Central memory CD4-positive, alpha-beta T cell (primary cell): ENCODE data around the gene GLB1L3.

ENCODE experiments used
- DNase-seq: peaks from one replicate; pipeline ENCODE4 v3.0.0; 2022
- total RNA-seq, 3 experiments: gene quantifications; one replicate each; lab custom pipeline; 2026; lab: John Stamatoyannopoulos, UW

The GLB1L3 gene, protein sequence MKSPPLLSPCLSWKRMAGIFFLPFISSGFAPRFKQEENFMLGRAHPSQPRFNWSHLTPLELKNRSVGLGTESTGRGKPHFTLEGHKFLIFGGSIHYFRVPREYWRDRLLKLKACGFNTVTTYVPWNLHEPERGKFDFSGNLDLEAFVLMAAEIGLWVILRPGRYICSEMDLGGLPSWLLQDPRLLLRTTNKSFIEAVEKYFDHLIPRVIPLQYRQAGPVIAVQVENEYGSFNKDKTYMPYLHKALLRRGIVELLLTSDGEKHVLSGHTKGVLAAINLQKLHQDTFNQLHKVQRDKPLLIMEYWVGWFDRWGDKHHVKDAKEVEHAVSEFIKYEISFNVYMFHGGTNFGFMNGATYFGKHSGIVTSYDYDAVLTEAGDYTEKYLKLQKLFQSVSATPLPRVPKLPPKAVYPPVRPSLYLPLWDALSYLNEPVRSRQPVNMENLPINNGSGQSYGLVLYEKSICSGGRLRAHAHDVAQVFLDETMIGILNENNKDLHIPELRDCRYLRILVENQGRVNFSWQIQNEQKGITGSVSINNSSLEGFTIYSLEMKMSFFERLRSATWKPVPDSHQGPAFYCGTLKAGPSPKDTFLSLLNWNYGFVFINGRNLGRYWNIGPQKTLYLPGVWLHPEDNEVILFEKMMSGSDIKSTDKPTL
- total RNA-seq, result 3.5 to 5.6 (median 4.4) reads per million in 3 experiments

DNA sequence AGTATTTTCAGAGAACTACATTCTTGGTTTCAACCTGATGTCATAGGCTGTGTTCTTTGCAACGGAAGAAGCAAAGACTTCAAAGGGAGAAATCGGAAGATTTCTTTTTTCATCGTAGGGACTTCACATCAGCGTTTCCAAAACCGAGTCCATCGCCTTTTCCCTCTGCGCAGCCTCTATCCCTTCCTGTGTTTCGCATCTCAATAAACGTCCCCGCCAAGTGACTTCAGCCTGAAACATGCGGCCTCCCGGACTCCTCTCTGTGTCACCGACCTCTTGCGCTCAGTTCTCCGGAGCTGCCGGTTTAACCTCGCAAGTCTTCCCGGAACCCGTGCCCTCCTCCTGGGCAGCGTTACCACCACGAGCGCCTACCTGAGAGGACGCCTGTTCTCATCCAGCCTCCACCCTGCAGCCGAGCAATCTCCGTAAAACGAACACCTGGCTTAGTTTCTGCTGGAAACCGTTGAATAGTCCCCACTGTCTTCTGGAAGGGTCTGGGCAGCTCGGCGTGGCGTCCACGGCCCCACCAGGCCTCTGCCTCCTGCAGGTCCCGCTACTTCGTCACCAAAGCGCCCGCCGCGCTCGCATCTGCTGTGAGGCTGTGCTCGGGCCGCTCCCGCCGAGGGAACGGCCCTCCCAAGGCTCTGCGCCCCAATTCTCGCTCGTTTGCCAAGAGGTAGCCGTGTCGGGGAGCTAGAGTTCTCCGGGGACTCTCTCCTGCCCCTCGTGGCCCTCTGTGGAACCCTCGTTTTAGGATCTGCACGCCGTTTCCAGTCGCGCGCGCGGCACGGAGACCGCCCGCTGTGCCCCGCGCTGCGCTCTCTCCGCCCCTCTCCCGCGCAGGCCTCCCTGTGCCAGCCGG, at the start of gene GLB1L3:
TSS of gene GLB1L3 (plus strand) at position 846 of the 862 bp plus-strand sequence. CDS start 362 bp downstream, outside the sequence.
- DNase-seq, result peak; percentile 75

DNA sequence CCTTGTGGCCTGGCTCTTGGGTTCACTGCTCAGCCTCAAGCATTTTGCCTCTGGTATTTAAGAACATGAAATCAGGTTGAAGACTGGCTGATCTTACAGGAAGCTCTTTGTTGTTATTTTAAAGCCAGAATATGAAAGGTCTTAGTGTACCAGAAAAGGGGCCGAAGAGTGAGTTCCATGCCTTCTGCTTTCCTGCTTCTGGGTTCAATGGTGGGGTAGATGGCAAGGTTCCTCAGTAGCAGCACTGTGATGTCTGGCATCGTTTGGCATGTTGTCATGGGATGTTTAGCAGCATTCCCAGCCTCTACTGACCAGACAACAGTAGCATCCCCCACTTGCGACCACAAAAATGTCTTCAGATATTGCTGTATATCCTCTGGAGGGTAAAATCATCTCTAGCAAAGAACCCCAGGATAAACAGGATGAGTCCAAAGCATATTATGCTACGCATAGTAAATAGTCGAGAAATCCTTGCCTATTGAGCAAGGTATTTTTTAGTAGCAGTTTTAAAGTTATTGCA, 49.3 kb upstream of the GLB1L3 start:
- DNase-seq, result no peak

DNA sequence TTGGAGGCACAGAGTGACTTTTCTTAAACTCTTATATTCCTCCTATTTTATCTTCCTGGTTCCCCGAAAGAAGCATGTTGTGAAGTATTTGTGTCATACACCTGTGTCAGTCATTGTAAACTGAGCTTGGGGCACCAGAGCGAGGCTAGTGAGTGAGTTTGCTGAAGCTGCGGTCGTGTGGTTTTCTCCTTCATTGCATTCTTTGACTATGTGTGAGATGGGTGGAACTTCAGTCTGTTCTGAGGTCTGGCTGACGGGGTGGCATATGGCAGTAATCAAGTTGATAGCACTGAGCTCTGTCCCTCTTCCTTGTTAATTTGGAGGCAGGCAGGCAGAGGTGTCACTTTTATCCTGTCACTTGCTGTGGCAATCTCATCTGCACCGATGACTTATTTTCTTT, 47.6 kb upstream of the GLB1L3 start:
- DNase-seq, result no peak

DNA sequence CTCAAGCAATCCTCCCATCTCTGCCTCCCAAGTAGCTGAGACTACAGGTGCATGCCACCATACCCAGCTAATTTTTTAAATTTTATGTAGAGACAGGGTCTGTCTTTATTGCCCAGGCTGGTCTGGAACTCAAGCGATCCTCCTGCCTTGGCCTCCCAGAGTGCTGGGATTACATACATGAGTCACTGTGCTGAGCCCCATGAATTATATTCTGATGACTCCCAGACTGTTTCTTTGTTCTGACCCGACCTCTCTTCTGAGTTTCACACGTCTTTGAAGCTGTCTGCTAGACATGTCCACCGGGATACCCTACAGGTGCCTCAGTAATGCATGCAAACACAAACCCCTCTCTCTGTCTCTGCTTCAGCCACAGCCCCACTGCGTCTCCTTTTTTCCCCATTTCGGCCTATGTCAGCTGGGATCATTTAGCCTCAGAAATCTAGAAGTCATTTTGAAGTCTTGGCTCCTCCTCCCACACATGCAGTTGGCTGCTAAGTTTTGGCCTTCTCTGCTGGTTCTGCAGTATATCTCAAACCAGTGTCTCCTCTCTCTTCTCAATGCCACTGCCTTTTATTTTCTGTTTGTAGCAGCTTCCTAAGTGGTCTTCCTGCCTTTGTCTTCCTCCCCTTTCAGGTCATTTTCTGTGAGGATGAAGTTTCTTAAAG, 46.9 kb upstream of the GLB1L3 start:
- no peak for DNase-seq

DNA sequence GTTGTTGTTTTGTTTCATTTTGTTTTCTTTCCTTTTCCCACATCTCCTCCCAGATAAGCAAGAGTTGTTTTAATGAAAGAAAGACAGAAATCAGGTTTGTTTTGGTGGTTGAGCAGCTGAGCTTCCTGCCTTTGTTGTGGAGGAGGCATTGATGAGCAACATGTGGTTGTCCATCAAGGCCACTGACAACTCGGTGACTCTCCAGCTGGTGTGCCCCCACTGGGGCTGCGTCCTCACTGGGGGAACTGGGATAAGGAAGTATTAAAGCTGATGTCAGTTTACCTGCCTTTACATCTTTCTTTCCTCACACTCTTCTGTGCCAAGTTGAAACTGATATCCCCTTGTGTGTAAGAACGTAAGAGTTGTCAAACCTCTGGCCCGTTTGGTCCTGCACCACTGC, 45.8 kb upstream of the GLB1L3 start:
- DNase-seq, result no peak

DNA sequence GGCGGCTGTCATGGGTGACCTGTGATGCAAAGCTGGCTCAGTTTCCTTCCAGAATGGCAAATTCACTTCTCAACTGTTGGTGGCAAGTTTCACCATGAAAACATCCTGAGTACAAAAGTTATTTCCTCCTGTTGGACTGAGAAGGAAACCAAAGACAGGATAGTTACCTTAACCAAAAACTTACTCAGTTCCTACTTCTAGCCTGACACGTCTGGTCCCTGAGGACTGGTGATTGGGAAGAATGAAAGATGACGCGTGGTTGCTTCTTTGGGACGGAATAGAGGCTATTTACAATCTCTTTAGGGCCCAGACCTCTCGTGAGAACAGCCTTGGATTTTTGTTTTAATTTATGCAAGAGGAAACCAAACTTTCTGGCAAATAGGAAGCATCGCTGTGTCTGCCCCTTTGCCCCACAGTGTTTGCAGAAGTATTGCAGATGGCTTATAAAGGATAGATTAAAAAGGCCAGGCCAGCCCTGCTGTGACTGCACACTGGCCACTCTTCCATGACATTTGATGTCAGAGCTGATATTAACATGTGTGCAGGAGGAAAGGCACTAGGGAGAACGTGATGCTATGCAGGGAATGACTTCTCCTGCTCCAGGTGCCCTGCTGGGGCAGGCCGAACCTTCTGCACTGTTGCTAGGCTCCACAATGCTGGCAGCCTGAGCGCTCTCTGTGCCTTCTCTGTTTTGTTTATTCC, 44.1 kb upstream of the GLB1L3 start:
- DNase-seq, result no peak

DNA sequence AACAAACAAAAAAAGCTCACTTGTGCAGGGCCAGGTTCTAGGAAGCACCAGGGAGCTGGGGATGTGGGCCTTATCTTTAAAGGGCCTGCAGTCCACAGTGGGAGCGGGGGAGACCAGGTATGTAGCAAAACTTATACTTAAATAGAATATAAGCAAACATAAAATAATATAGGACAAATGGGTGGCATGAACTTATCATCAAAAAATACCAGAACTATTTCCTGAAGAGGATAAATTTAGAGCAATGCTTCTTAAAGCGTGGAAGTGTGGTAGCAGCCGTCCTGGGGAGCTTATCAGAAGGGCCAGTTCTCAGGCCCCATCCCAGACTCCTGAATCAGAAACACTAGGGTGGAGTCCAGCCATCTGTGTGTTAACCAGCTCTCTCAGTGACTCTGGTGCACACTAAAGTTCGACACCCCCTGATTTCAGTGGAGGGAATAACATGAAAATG, 42.4 kb upstream of the GLB1L3 start:
- DNase-seq, result no peak

DNA sequence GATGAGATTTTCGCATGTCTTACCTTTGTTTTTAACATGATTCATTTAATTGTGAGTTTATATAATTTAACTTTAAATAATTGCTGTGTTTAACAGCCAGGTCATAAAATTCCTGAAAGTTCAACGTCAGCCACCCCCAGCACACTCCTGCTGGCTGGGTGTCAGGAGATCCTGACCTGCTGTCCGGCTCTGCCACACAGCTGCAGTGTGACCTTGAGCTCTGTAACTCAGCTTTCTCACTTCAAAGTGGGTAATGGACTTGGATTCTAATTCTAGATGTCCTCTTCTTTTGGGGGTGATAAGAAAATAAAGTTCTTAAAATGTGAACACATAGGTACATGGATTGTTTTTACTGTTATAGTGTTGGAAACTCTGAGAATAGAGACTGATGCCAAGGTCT, 40.8 kb upstream of the GLB1L3 start:
- no peak for DNase-seq

DNA sequence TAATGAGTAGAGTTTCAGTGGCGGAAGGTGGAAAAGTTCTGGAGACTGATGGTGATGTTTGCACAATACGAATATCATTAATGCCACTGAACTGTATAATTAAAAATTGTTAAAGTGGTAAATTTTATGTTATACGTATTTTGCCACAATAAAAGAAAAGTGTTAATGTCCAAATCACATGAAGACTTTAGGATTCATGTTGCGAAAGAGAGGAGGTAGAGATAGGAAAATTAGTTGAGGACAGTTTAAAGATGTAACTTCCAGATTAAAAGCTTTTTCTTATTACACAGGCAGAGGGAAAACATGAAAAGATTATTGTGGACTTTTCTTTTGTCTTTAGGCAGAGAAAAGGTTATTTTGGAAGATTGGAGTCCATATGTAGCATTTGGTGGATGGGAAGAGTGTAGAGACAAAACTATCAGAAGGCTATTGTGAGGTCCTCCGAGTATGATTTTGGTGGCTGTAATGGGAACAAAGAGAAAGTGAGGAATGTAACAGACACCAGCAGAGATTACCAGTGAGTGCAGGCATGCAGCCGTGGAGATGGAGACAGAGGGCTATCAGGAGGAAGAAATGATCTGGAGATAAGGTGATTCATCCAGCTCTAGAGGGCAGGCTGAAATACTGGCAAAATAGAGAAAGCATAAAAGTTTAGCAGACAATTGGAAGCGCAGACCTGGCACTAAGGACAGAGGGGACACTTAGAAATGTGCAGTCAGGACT, 39.2 kb upstream of the GLB1L3 start:
- DNase-seq, result no peak

DNA sequence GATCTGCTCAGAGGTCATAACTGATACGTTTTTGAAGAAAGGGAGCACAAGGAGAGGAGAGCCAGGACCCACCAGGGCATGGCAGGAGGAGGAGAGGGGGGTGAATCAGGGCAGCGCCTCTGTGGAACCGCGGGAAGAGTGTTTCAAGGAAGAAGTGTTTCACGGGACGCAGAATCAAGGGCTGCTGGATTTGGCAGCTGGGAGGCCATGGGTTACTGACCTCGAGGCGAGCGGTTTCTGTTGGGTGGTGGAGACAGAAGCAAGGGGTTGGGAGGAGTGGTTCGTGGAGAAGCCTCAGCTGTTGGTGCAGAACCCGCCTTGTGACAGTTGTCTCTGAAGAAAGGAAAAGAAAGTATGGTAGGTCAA, 38.6 kb upstream of the GLB1L3 start:
- DNase-seq, result no peak

DNA sequence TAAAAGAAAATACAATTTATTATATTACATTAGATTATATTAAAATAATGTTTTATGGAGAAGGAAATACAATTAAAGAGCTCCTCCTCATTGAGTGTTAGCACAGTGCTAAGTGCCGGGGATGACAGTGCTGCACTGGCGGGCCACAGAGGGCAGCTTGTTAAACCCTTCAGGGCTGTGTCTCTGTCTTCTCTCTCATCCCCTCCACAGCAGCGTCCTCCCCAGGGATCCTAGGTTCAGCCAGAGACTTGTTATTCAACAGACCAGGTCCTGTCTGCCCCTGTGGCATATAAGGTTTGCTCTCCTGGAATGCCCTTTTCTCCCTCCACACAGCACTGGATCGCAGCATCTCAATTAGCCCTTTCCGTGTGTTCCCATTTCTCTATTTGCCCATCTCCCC, 37.2 kb upstream of the GLB1L3 start:
- no peak for DNase-seq

DNA sequence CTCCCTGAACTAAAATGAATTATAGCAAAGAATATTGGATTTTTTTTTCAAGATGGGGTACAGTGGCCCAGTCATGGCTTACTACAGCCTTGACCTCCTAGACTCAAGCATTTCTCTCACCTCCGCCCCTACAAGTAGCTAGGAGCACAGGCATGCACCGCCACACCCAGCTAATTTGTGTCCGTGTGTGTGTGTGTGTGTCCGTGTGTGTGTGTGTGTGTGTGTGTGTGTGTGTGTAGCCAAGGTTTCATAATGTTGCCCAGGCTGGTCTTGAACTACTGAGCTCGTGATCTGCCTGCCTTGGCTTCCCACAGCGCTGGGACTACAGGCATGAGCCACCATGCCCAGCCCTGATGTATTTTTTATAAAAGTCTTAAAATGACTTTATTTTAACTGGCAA, 35.6 kb upstream of the GLB1L3 start:
- no peak for DNase-seq

DNA sequence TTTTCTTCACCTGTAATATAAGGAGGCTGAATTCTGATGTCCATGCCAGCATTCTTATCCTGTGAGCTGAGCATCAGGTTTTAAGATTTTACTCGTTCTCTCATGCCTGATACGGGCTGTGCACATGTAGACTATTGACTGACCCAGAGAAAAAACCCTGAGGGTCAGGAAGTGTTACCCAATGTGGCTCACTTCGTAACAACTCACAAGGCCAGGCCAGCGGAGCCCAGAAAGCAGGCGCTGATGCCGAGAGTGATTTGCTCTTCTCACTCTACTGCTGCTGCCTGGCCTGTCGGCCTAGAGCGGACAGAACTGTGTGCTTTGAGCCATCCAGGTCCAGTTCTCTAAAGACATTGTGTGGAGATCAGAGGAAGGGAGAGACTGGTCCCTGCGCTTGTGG, 33.8 kb upstream of the GLB1L3 start:
- no peak for DNase-seq

DNA sequence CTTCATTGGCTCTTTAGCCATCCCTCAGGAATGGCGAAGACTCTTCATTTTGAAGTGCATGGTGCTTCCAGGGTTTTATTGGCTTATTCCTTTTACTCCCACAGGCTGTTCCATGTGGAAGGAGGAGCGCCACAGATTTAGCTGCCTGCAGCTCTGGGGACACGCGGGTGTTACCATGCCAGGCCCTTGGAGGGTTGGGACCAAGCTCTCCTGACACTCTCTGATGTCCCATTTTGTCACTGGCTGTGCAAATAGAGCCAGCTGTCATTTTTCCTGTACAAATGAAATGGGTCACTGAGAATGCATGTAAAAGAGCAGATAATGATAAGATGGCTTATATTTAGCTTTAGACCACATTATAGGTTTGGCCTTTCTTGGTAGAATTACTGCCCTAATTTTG, 32.3 kb upstream of the GLB1L3 start:
- no peak for DNase-seq

DNA sequence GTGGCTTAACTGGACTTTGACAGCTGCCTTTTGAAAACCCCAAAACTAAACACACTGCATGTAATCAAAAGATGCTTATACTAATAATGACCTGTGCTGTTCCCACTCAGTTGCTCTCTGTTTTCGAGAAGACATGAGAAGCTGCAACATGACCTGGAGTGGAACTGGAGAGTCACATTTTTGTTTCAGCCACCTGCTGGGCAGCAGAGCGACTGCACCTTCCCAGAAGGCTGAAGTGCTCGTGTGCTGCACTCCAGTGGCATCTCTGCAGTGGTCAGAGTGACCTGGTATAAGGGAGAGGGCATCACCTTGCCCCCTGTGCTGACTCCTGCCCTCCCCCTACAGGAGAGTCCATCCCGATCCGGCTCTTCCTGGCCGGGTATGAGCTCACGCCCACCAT, 31.6 kb upstream of the GLB1L3 start:
- no peak for DNase-seq

DNA sequence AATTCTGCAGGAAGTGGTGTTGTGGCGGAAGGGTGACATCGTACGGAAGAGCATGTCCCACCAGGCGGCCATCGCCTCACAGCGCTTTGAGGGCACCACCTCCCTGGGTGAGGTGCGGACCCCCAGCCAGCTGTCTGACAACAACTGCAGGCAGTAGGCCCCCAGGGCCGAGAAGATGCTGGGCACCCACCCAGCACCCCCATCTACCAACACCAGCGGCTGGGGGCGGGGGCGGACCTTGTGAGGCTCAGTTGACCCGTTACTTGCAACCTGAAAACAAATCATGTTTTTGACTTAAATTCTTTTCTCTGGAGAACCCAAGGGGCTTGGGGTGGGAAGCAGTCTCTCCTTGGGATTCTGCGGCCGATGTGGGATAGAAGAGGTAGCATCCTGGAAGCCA, 30.7 kb upstream of the GLB1L3 start:
- no peak for DNase-seq

DNA sequence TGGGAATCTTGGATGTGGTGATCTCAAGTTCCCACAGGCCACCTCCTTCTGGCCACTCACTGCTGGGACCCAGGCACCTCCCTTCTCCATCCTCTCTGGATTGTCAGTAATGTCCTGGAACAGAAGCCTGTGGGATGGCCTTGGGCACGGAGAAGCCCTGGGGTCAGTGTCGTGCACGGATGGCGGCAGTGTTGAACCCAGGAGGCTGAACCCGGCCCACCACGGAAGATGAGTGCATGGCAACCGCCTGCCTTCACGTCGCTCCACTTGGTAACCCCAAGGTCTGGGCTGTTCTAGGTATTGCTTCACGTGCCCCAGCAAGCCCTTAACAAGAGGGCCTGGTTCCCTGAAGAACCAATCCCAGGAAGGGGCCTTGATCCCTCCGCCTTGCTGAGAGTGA, 30.1 kb upstream of the GLB1L3 start:
- no peak for DNase-seq

DNA sequence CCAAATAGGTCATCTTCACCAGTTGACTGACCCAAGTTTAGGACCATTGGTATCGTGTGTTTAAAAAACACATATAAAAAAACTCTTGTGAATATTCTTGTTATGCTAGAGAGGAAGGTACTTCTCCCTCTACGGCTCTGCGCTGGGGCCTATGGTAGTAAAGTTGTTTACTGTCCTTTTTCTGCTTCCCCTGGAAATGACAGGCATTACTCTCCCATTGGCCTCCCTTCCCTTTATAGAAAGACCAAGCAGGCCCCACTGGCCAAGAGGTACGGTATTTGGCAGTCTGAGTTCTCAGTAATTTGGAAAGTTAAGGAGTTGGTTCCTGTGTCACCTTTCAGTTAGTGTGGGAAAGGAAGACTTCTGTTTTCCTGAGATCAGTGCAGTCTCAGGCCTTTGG, 29.5 kb upstream of the GLB1L3 start:
- no peak for DNase-seq

DNA sequence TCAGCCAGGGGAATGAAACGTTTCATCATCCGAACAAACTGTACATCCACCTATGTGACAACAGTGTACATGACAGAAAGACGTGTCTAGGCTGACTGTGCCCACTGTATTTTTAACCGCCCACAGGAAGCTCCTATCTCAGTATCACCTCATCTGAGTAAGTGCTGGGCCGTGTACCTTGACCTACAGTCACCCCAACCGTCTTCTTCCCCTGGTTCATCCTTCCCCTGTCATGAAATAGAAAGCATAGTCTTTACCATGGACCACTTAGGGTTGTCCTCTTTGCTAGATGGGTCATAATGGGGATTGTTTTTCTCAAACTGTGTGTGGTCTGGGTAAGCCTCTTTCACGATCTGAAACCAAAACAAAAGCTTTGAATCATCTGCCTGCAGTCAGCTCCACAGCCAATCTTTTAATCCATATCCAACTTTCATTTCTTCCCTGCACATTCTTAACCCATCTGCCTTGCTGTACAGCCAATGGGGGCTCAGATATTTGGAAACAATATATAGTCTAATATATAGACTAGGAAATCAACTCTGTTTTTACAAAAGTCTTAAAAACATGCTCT, 27.2 kb upstream of the GLB1L3 start:
- no peak for DNase-seq

DNA sequence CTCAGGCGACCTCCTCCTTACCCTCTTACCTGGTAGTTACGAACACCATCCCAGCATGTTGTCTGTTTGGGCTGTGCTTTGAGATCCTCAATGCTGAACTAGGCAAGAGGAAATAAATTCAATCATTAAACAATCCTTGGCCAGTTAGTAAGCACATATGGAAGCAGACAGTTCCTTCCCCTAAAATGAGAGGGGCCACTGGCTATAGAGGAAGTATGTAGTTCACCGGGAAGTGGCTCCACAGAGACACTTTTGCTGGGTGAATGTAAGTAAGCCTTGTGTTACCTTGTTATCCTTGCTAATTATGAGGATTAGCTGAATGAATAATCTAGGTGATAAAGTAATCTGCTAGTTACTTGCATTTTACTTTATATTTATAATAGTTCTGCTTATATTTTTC, 25.9 kb upstream of the GLB1L3 start:
- no peak for DNase-seq

DNA sequence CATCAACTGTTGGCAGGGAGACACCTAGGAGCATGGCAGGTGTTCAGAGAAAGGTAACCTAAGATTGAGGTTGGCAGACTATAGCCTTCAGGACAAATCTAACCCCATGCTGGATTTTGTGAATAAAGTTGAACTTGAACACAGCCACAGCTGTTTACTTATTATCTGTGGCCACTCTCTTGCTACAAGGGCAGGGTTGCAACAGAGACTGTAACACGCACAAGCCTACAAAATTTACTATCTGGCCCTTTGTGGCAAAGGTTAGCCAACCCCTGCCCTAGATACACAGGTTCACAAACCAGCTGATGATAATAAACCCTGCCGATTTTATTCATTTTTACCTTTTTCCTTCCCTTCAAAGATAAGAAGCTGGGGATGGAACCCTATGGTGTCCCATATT, 25.5 kb upstream of the GLB1L3 start:
- no peak for DNase-seq
